Calu3 (cell line): Measurements from ENCODE around the gene ZBTB37. TPM values are rescaled to one million over a fixed set of nuclear protein-coding genes. Genes with fewer than 3 reads are reported as not detected.

Experiments
- BruUV-seq: library from RNA; stranded (reverse); fragments of 400-500 nt; replicated peaks from 2 replicates; lab custom pipeline; 2021; lab: Mats Ljungman, UMichigan
- CTCF ChIA-PET: fragments of 300-600 bp; sonication (Branson Sonifier 250); formaldehyde crosslinking; loops from one replicate; lab custom pipeline; 2022; ENCODE audit warnings: antibody characterized with exemption; lab: Charles Lee
- DNase-seq: peaks from one replicate; pipeline ENCODE4 v3.0.0; 2022
- H3K27ac Mint-ChIP-seq: one replicate; pipeline ENCODE4 v1.8.0; 2022; ENCODE audit warnings: mixed read lengths; ENCODE audit not compliant: unreplicated experiment
- H3K27me3 Mint-ChIP-seq: one replicate; pipeline ENCODE4 v1.8.0; 2022; ENCODE audit warnings: mixed read lengths; ENCODE audit not compliant: unreplicated experiment
- H3K36me3 Mint-ChIP-seq: one replicate; pipeline ENCODE4 v1.8.0; 2022; ENCODE audit warnings: mild to moderate bottlenecking, moderate library complexity, mixed read lengths; ENCODE audit not compliant: insufficient read depth, unreplicated experiment
- H3K4me1 Mint-ChIP-seq: one replicate; pipeline ENCODE4 v1.8.0; 2022; ENCODE audit warnings: mild to moderate bottlenecking, low read depth, mixed read lengths; ENCODE audit not compliant: unreplicated experiment
- H3K4me3 Mint-ChIP-seq: one replicate; pipeline ENCODE4 v1.8.0; 2022; ENCODE audit warnings: mild to moderate bottlenecking, low read depth, moderate library complexity, mixed read lengths; ENCODE audit not compliant: unreplicated experiment
- H3K9me3 Mint-ChIP-seq: one replicate; pipeline ENCODE4 v1.8.0; 2022; ENCODE audit warnings: low read depth, mixed read lengths; ENCODE audit not compliant: unreplicated experiment
- intact Hi-C: fragments of 100-400 bp; cut with micrococcal nuclease; formaldehyde crosslinking; loops from one replicate; pipeline ENCODE4 v1.10.0; 2022; ENCODE audit not compliant: unreplicated experiment
- total RNA-seq: library from RNA; stranded (reverse); gene quantifications from 2 replicates; pipeline ENCODE4 v1.2.3, GENCODE V29; 2022
- TF ChIP-seq, protein P1 (sequence below): fragments of 200-600 bp; IDR thresholded peaks from one replicate; pipeline ENCODE4 v1.8.0; 2022; ENCODE audit warnings: antibody characterized with exemption; ENCODE audit not compliant: unreplicated experiment

ZBTB37 gene
- total RNA-seq, 1 experiment from 2014 or later: 10.9 TPM

DNA sequence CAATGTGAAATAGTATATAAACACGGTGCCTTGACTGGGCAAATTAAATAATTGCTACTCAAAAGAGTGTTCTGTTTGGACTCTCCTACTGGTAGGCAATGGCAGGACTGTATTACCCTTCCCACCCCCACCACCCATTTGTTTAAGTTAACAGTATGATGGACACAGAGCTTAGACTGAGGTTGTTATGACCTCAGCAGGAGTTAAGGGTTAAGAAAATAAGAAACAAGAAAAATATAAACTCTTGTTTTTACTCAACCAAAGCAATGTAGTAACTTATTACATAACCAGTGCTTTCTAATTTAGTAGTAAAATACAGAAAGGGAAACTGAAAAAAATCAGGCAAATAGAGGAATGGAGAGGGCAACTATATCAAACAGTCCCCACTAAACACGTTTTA is 68.9 kb downstream of the ZBTB37 start:
- no TSS peak for BruUV-seq
- H3K4me3 Mint-ChIP-seq: no peak overlapping the region
- no peaks in the 10 kb centered on the region for H3K9me3 Mint-ChIP-seq
- H3K36me3 Mint-ChIP-seq: peaks cover 47% of the 10 kb centered on the region
- intact Hi-C loops: no loop called here
- H3K4me1 Mint-ChIP-seq: no peaks in the 10 kb centered on the region
- CTCF ChIA-PET: interaction anchor here (0.6 kb wide), 2 partner anchors 85 to 409 kb away, joined by 3 to 4 read pairs; partner anchors contain the start of gene RC3H1
- no peak overlapping the region for H3K27ac Mint-ChIP-seq
- TF ChIP-seq, protein P1, sequence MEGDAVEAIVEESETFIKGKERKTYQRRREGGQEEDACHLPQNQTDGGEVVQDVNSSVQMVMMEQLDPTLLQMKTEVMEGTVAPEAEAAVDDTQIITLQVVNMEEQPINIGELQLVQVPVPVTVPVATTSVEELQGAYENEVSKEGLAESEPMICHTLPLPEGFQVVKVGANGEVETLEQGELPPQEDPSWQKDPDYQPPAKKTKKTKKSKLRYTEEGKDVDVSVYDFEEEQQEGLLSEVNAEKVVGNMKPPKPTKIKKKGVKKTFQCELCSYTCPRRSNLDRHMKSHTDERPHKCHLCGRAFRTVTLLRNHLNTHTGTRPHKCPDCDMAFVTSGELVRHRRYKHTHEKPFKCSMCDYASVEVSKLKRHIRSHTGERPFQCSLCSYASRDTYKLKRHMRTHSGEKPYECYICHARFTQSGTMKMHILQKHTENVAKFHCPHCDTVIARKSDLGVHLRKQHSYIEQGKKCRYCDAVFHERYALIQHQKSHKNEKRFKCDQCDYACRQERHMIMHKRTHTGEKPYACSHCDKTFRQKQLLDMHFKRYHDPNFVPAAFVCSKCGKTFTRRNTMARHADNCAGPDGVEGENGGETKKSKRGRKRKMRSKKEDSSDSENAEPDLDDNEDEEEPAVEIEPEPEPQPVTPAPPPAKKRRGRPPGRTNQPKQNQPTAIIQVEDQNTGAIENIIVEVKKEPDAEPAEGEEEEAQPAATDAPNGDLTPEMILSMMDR: no peak
- DNase-seq: no peak
- H3K27me3 Mint-ChIP-seq: no peaks in the 10 kb centered on the region

DNA sequence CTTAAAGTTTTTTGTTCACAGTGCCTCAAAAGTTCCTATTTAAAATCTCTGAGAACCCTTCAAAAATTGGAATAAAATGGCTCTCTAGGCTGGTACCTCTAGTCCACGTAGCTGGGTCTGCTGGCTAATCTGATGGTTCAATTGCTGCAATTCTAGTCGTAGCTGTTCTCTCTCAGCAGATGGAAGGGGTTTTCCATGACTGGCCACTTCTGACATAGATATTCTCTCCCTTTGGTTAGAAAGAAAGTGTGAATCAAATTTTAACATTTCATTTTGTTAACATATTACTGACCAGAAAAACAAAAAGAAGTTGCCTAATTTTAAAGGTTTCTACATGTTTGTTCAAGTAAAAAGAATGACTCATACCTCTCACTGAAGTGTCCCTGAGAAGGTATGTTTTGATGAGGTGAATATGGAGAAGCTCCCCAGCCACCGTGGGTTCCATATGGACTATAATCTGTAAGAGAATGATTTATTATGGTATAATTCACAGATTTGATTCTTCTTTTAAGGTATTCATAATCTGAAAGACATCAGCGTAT is 78.3 kb downstream of the ZBTB37 start:
- TF ChIP-seq, protein P1: no peak
- H3K27ac Mint-ChIP-seq: no peak overlapping the region
- CTCF ChIA-PET: no interaction called here
- no TSS peak for BruUV-seq
- intact Hi-C loops: no loop called here
- no peaks in the 10 kb centered on the region for H3K4me1 Mint-ChIP-seq
- no peak for DNase-seq
- H3K4me3 Mint-ChIP-seq: no peak overlapping the region
- H3K9me3 Mint-ChIP-seq: no peaks in the 10 kb centered on the region
- peaks cover 55% of the 10 kb centered on the region for H3K36me3 Mint-ChIP-seq
- H3K27me3 Mint-ChIP-seq: no peaks in the 10 kb centered on the region

DNA sequence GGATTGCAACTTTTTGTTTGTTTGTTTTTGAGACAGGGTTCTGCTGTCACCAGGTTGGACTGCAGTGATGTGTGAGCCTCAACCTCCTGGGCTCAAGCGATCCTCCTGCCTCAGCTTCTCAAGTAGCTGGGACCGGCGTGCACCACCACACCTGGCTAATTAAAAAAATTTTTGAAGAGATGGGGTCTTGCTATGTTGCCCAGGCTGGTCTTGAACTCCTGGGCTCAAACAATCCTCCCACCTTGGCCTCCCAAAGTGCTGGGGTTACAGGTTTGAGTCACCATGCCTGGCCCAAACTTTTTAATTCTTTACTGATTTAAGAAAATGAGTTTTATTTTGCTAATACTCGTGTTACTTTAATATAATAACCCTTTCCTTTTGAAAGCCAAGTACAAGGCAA is 80.4 kb downstream of the ZBTB37 start:
- Mint-ChIP-seq H3K4me1 (no peaks in the 10 kb centered on the region), H3K36me3 (peaks cover 40% of the 10 kb centered on the region), H3K27me3 (no peaks in the 10 kb centered on the region), H3K4me3 (no peak overlapping the region), H3K27ac (no peak overlapping the region), H3K9me3 (no peaks in the 10 kb centered on the region)
- DNase-seq: no peak
- intact Hi-C loops: no loop called here
- TF ChIP-seq, protein P1: no peak
- BruUV-seq: no TSS peak
- CTCF ChIA-PET: no interaction called here

Other genes starting within 250 kb of the ZBTB37 start
- gene TEX50, start 233.0 kb upstream of the ZBTB37 start, total RNA-seq: not detected in 2 replicates
- not detected in 2 replicates for gene ANKRD45, start 198.5 kb upstream of the ZBTB37 start, total RNA-seq
- 21.6 and 22.2 TPM in 2 replicates for gene KLHL20, start 153.4 kb upstream of the ZBTB37 start, total RNA-seq
- gene DARS2, start 43.7 kb upstream of the ZBTB37 start, total RNA-seq: 48.4 and 56.3 TPM in 2 replicates
- 30.3 and 31.2 TPM in 2 replicates for gene CENPL, start 43.5 kb upstream of the ZBTB37 start, total RNA-seq
- gene GAS5, start 391 bp upstream of the ZBTB37 start, total RNA-seq: 345 and 367 TPM in 2 replicates
- 0.59 TPM in 1 of 2 replicates, not detected in the other for gene SERPINC1, start 48.9 kb downstream of the ZBTB37 start, total RNA-seq
- gene RC3H1, start 154.0 kb downstream of the ZBTB37 start, total RNA-seq: 42.1 and 44.2 TPM in 2 replicates